ENCODE measurements around the gene FOXD4L1. TPM values are rescaled to one million over a fixed set of nuclear protein-coding genes. Genes with fewer than 3 reads are reported as not detected.
"Not testable (repeated sequence)": the region's sequence is repeated elsewhere in the genome, so short reads cannot be mapped to it uniquely, and the experiment has no call there.

Gene FOXD4L1
- polyA plus RNA-seq, 1 experiment, result 0.02 TPM

GRCh38 chr2:113507394-113508140, 9.1 kb downstream of the FOXD4L1 start:
- DNase-seq (ENCODE audit: low read depth, low spot score); H3K9me3 ChIP-seq (ENCODE audit: control insufficient read depth, insufficient read depth, low read length); H3K4me3 ChIP-seq (ENCODE audit: low read depth, low read length); H3K27ac ChIP-seq (ENCODE audit: low read depth, low read length); CTCF ChIA-PET; POLR2A ChIA-PET: not testable (repeated sequence)
- peaks cover 13% of the 10 kb centered on the region for H3K27me3 ChIP-seq (ENCODE audit: control insufficient read depth, insufficient read depth, low read length)

GRCh38 chr2:113508187-113508586, 9.7 kb downstream of the FOXD4L1 start:
- POLR2A ChIA-PET; H3K9me3 ChIP-seq (ENCODE audit: control insufficient read depth, insufficient read depth, low read length); DNase-seq (ENCODE audit: low read depth, low spot score); H3K27me3 ChIP-seq (ENCODE audit: control insufficient read depth, insufficient read depth, low read length); H3K4me3 ChIP-seq (ENCODE audit: low read depth, low read length); CTCF ChIA-PET; H3K27ac ChIP-seq (ENCODE audit: low read depth, low read length): not testable (repeated sequence)

- CTCF ChIA-PET; H3K27me3 ChIP-seq (ENCODE audit: control insufficient read depth, insufficient read depth, low read length): not testable (repeated sequence)
Measured at GRCh38 chr2:113510913-113511312, 12.4 kb downstream of the FOXD4L1 start.

GRCh38 chr2:113511859-113512258, 13.4 kb downstream of the FOXD4L1 start:
- DNase-seq (ENCODE audit: low read depth, low spot score); H3K4me3 ChIP-seq (ENCODE audit: low read depth, low read length); H3K9me3 ChIP-seq (ENCODE audit: control insufficient read depth, insufficient read depth, low read length); H3K27me3 ChIP-seq (ENCODE audit: control insufficient read depth, insufficient read depth, low read length); CTCF ChIA-PET; POLR2A ChIA-PET; H3K27ac ChIP-seq (ENCODE audit: low read depth, low read length): not testable (repeated sequence)

More at GRCh38 chr2:113510913-113511312, 12.4 kb downstream of the FOXD4L1 start:
- H3K27ac ChIP-seq (ENCODE audit: low read depth, low read length); DNase-seq (ENCODE audit: low read depth, low spot score); POLR2A ChIA-PET; H3K9me3 ChIP-seq (ENCODE audit: control insufficient read depth, insufficient read depth, low read length); H3K4me3 ChIP-seq (ENCODE audit: low read depth, low read length): not testable (repeated sequence)

- DNase-seq (ENCODE audit: low read depth, low spot score); H3K9me3 ChIP-seq (ENCODE audit: control insufficient read depth, insufficient read depth, low read length); H3K4me3 ChIP-seq (ENCODE audit: low read depth, low read length); CTCF ChIA-PET; POLR2A ChIA-PET; H3K27ac ChIP-seq (ENCODE audit: low read depth, low read length); H3K27me3 ChIP-seq (ENCODE audit: control insufficient read depth, insufficient read depth, low read length): not testable (repeated sequence)
Measured at GRCh38 chr2:113515457-113515856, 17.0 kb downstream of the FOXD4L1 start.

GRCh38 chr2:113515995-113516394, 17.5 kb downstream of the FOXD4L1 start:
- H3K4me3 ChIP-seq (ENCODE audit: low read depth, low read length); H3K27me3 ChIP-seq (ENCODE audit: control insufficient read depth, insufficient read depth, low read length); H3K27ac ChIP-seq (ENCODE audit: low read depth, low read length); DNase-seq (ENCODE audit: low read depth, low spot score); CTCF ChIA-PET; H3K9me3 ChIP-seq (ENCODE audit: control insufficient read depth, insufficient read depth, low read length); POLR2A ChIA-PET: not testable (repeated sequence)

GRCh38 chr2:113517025-113517424, 18.6 kb downstream of the FOXD4L1 start:
- H3K27me3 ChIP-seq (ENCODE audit: control insufficient read depth, insufficient read depth, low read length); DNase-seq (ENCODE audit: low read depth, low spot score); H3K4me3 ChIP-seq (ENCODE audit: low read depth, low read length); POLR2A ChIA-PET; H3K9me3 ChIP-seq (ENCODE audit: control insufficient read depth, insufficient read depth, low read length); H3K27ac ChIP-seq (ENCODE audit: low read depth, low read length); CTCF ChIA-PET: not testable (repeated sequence)

GRCh38 chr2:113520837-113521236, 22.4 kb downstream of the FOXD4L1 start:
- DNase-seq (ENCODE audit: low read depth, low spot score), result not testable (repeated sequence)

GRCh38 chr2:113521492-113521891, 23.0 kb downstream of the FOXD4L1 start:
- CTCF ChIA-PET; H3K9me3 ChIP-seq (ENCODE audit: control insufficient read depth, insufficient read depth, low read length); POLR2A ChIA-PET; H3K4me3 ChIP-seq (ENCODE audit: low read depth, low read length); H3K27me3 ChIP-seq (ENCODE audit: control insufficient read depth, insufficient read depth, low read length); DNase-seq (ENCODE audit: low read depth, low spot score); H3K27ac ChIP-seq (ENCODE audit: low read depth, low read length): not testable (repeated sequence)

More at GRCh38 chr2:113520837-113521236, 22.4 kb downstream of the FOXD4L1 start:
- H3K9me3 ChIP-seq (ENCODE audit: control insufficient read depth, insufficient read depth, low read length); H3K27me3 ChIP-seq (ENCODE audit: control insufficient read depth, insufficient read depth, low read length); H3K27ac ChIP-seq (ENCODE audit: low read depth, low read length); CTCF ChIA-PET; POLR2A ChIA-PET; H3K4me3 ChIP-seq (ENCODE audit: low read depth, low read length): not testable (repeated sequence)

- DNase-seq (ENCODE audit: low read depth, low spot score); CTCF ChIA-PET; H3K4me3 ChIP-seq (ENCODE audit: low read depth, low read length); POLR2A ChIA-PET; H3K27ac ChIP-seq (ENCODE audit: low read depth, low read length); H3K27me3 ChIP-seq (ENCODE audit: control insufficient read depth, insufficient read depth, low read length); H3K9me3 ChIP-seq (ENCODE audit: control insufficient read depth, insufficient read depth, low read length): not testable (repeated sequence)
Measured at GRCh38 chr2:113524986-113525385, 26.5 kb downstream of the FOXD4L1 start.

- H3K9me3 ChIP-seq (ENCODE audit: control insufficient read depth, insufficient read depth, low read length); H3K4me3 ChIP-seq (ENCODE audit: low read depth, low read length); DNase-seq (ENCODE audit: low read depth, low spot score); POLR2A ChIA-PET; H3K27me3 ChIP-seq (ENCODE audit: control insufficient read depth, insufficient read depth, low read length); H3K27ac ChIP-seq (ENCODE audit: low read depth, low read length): not testable (repeated sequence)
- CTCF ChIA-PET, result interaction anchor here (1.0 kb wide), 1 partner anchor 77 kb away, joined by 6 read pairs; no protein-coding TSS in a partner anchor
Measured at GRCh38 chr2:113527350-113528045, 29.0 kb downstream of the FOXD4L1 start.

- POLR2A ChIA-PET; H3K9me3 ChIP-seq (ENCODE audit: control insufficient read depth, insufficient read depth, low read length); H3K4me3 ChIP-seq (ENCODE audit: low read depth, low read length); H3K27me3 ChIP-seq (ENCODE audit: control insufficient read depth, insufficient read depth, low read length); DNase-seq (ENCODE audit: low read depth, low spot score); H3K27ac ChIP-seq (ENCODE audit: low read depth, low read length): not testable (repeated sequence)
- CTCF ChIA-PET, result interaction anchor here (1.0 kb wide), 1 partner anchor 76 kb away, joined by 6 read pairs; no protein-coding TSS in a partner anchor
Measured at GRCh38 chr2:113528126-113528525, 29.7 kb downstream of the FOXD4L1 start.

All from AG04450 (cell line).